Activated CD4-positive, alpha-beta T cell treated with anti-CD3 and anti-CD28 coated beads for 24 hours (primary cell): ENCODE measurements around the gene SOD3.

Experiments used
- DNase-seq, 2 donors: peaks; one replicate each; pipeline ENCODE4 v3.0.0-alpha.2; 2020; ENCODE audit warnings: low read depth in 2 of 2

SOD3 gene

GRCh38 chr4:24775032-24775605 lies 20.3 kb upstream of the SOD3 start:
- DNase-seq: no peak

- DNase-seq: no peak
These were observed 19.6 kb upstream of the SOD3 start for GRCh38 chr4:24775750-24776149.

- no peak for DNase-seq
These were observed 17.6 kb upstream of the SOD3 start for GRCh38 chr4:24777536-24778463.

GRCh38 chr4:24778464-24779225 lies 16.7 kb upstream of the SOD3 start:
- DNase-seq: no peak

GRCh38 chr4:24780936-24781495 lies 14.4 kb upstream of the SOD3 start:
- no peak for DNase-seq

- DNase-seq: no peak
These were observed 13.2 kb upstream of the SOD3 start for GRCh38 chr4:24781999-24782745.

GRCh38 chr4:24783506-24783905 lies 11.9 kb upstream of the SOD3 start:
- no peak for DNase-seq

- no peak for DNase-seq
These were observed 4.3 kb upstream of the SOD3 start for GRCh38 chr4:24791043-24791442.

- no peak for DNase-seq
These were observed 2.8 kb upstream of the SOD3 start for GRCh38 chr4:24792552-24792951.

- DNase-seq: no peak
These were observed 2.0 kb upstream of the SOD3 start for GRCh38 chr4:24793219-24794005.

GRCh38 chr4:24794051-24794450 lies 1.3 kb upstream of the SOD3 start:
- no peak for DNase-seq

GRCh38 chr4:24794480-24794879 lies 893 bp upstream of the SOD3 start:
- DNase-seq: no peak

GRCh38 chr4:24795666-24796381 lies 451 bp downstream of the SOD3 start:
- no peak for DNase-seq

- no peak for DNase-seq
These were observed 1.2 kb downstream of the SOD3 start for GRCh38 chr4:24796620-24797019.

GRCh38 chr4:24798036-24798610 lies 2.8 kb downstream of the SOD3 start:
- DNase-seq: no peak

- DNase-seq: no peak
These were observed 3.8 kb downstream of the SOD3 start for GRCh38 chr4:24799196-24799543.

- DNase-seq: no peak
These were observed 4.4 kb downstream of the SOD3 start for GRCh38 chr4:24799544-24800324.

- DNase-seq: no peak
These were observed 5.0 kb downstream of the SOD3 start for GRCh38 chr4:24800325-24800895.
